GM19043 (cell line): ENCODE measurements around the gene AP5S1.
"Not testable (repeated sequence)": the region's sequence is repeated elsewhere in the genome, so short reads cannot be mapped to it uniquely, and the experiment has no call there.

ENCODE experiments used
- ATAC-seq: cut with Tn5 transposase; IDR thresholded peaks from one replicate; pipeline ENCODE4 v1.9.1; 2021; ENCODE audit warnings: low read depth; ENCODE audit not compliant: unreplicated experiment

The AP5S1 gene

DNA sequence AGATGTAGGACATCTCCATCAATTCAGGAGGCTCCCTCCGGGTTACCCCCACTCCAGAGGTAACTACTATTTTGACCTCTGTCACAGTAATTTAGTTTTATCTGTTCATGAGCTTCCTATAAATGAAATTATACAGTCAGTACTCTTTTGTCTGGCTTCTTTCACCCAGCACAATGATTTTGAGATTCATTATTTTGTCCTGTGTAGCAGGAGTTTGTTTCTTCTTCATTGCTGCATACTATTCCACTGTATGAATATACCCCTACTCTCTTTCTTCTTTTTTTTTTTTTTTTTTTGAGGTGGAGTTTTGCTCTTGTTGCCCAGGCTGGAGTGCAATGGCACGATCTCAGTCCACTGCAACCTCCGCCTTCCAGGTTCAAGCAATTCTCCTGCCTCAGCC is 11.8 kb upstream of the AP5S1 start:
- no peak for ATAC-seq

DNA sequence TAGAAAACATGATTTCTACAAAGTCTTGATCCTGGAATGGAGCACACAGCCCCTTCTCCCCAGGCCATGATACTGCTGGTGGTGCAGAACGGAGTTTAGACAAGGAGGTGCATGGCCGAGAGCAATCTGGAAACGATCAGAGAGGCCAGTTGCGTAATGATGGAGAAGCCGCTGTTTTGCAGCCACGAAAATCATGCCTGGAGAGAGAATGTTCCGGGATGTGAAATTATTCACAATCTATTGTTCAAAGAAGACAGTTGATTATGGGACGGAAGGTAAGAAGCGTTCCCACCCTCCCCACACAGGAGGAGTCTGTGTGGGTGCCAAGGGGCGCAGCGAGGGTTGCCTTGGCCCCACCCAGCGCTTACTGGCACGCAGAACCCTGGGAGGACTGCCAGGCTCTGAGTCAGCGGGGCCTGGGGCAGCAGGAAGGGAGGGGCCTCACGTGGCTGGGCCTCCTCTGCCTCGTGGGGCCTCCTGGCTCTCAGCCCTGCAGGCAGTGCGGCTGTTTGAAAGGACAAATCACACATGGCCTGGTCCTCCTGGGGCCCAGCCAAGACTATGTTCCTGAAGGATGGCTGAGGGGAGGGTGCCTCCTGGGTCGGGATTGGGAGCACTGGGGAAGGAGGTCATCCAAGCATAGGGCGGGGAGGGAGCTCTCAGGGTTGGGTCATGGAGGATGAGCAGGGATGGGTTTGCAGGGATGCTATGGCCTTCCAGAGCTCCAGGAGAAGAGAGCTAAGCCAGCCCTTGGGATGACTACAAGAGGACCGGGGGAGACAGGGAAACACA is 8.7 kb upstream of the AP5S1 start:
- ATAC-seq: no peak

DNA sequence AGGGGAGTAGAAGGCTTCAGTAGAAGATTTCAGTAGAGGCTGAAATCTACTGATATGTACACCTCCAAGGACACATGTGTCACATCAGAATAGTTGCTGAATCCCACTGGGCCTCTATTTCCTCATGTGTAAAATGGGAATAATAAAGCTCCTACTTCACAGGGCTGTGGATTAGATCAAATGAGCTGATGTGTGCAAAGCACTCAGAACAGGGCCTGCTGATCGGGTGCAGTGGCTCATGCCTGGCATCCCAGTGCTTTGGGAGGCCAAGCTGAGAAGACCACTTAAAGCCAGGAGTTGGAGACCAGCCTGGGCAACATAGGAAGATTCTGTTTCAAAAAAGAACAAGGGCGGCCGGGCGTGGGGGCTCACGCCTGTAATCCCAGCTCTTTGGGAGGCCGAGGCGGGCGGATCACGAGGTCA is 8.1 kb upstream of the AP5S1 start:
- no peak for ATAC-seq

DNA sequence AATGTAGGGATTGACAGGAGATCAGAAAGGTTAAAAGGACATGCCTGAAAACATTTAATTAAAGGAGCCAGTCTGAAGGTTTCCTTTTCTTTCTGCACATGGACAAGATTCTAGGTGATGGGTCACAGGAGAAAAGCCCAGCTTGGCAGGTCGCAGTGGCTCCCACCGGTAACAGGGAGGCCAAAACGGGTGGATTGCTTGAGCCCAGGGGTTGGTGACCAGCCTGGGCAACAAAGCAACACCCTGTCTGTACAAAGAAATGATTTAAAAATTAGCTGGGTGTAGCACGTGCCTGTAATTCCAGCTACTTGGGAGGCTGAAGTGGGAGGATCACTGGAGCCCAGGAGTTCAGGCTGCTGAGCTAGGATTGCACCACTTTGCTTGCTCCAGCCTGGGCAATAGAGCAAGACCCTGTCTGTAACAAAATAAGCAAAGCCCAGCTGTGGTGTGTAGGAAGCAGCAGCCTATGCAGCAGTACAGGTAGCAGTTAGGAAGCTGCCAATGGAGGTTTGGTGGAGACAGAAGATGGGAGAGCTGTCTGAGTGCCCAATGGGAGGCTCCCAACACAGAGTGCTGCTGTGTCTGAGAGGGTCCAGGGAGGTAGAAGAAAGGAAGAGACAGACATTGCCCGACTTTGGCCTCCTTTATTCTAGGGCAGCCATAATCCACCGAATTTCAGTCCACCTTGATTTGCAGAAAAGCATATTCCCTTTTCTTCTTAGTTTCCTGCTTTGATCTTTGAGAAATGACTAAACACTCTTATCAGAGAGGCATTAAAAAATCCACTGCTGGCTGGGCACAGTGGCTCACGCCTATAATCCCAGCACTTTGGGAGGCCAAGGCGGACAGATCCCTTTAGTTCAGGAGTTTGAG is 7.1 kb upstream of the AP5S1 start:
- no peak for ATAC-seq

DNA sequence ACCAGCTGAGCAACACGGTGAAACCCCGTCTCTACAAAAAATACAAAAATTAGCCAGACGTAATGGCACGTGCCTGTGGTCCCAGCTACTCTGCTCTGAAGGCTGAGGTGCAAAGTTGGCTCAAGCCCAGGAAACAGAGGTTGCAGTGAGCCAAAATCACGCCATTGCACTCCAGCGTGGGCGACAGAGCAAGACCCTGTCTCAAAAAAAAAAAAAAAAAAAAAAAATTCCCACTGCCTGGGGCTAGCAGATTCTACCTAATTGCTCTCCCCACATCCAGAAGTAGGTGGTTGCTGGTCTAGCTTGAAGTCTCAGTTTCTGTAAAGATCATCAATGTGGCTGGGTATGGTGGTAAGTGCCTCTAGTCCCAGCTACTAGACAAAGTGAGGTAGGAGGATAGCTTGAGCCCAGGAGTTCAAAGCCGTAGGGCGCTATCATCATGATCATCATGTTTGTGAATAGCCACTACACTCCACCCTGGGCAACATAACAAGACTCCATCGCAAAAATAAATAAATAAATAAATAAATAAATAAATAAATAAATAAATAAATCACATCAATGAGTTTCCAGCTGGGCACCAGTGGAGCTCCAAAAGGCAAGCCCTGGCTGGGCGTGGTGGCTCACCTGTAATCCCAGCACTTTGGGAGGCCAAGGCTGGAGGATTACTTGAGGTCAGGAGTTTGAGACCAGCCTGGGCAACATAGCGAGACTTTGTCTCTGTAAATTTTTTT is 6.3 kb upstream of the AP5S1 start:
- no peak for ATAC-seq

DNA sequence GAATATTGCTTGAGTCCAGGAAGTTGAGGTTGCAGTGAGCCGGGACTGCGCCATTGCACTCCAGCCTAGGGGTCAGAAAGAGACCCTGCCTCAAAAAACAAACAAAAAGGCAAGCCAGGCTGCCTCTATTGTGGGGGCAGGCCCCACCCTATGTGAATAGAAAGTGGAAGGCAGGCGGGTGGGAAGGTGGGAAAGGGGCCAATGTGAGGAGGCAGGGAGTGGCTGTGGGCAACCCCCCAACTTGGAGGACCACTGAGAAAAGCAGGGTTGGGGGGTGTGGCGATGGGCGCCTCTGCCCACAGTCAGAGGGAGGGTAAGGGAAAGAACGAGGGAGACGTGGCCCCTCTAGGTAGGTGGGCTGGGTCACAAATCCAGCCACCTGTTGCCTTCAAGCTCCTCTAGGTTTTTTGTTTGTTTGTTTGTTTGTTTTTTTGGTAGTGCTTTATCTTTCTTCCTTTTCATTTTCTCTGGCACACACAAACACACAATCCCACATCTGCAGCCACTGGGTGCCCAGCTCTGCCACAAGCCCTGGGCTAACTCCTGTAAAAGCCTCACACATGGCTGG is 5.3 kb upstream of the AP5S1 start:
- no peak for ATAC-seq

DNA sequence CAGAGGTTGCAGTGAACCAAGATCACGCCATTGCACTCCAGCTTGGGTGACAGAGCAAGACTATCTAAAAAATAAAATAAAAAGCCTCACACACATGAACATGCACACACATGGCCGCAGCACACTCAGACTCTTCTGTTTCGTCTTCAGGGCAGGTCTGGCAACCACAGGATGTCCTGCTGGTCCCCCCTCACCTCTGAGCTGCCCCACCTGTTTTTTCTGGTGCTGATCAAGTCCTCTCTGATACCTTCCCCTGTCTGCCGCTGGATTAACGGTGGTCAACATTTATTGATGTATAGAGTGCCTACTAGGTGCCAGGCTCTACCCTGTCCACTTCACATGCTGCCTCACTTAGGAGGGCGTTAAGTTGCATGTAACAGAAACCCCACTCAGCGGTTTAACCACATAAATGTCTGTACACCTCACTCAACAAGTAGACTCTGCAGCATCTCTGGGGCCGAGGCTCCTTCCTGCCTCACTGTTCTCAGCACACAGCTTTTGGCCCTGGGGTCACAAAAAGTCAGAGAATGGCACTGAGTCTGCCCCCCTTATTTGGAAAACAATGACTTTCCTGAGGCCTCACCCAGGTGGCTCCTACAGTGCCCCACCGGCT is 4.5 kb upstream of the AP5S1 start:
- no peak for ATAC-seq

DNA sequence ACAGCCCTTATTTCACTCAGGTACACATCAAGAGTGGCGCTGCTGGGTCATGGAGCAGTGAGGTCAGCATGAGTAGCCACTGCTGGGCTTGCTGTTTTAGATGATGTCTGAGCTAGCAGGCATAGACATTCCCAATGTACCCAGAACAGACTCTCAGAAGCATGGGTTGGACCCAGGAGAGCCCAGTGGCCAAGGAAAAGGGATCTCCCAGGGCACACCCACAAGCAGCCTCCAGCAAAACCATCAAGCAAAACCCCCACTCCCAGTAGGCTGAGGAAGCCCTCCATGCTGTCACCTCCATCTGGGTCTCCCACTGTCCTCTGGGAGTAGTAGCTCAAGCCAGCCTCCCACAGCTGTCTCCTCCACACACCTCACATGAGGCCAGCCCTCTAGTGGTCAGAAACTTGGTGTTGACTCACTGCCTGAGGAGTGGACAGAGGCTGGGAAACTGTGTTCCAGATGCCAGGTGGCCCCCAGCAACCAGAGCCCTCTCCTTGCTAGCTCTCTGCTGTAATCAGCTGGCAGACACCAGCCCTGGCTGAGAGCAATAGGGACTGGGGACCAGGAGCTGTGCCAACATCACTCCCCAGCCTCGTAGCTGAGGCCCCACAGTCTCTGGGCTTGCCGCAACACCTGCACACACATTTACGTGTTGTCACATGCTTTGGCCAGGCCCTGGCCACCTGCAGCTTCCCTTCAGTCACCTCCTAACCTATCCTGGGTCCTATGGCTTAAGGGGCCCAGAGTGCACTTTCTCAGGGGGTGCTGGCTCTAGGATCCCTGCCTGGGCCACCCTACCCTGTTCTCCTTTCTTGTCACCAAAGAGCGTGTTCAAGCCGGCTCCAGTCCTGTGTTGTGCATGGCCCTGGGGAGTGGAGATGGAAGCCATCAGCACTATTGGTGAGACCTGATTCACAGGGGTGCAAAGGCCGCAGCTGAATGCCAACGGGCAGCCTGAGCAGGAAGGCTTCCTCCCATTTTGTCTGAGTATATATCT is 1.9 kb upstream of the AP5S1 start:
- ATAC-seq: no peak

DNA sequence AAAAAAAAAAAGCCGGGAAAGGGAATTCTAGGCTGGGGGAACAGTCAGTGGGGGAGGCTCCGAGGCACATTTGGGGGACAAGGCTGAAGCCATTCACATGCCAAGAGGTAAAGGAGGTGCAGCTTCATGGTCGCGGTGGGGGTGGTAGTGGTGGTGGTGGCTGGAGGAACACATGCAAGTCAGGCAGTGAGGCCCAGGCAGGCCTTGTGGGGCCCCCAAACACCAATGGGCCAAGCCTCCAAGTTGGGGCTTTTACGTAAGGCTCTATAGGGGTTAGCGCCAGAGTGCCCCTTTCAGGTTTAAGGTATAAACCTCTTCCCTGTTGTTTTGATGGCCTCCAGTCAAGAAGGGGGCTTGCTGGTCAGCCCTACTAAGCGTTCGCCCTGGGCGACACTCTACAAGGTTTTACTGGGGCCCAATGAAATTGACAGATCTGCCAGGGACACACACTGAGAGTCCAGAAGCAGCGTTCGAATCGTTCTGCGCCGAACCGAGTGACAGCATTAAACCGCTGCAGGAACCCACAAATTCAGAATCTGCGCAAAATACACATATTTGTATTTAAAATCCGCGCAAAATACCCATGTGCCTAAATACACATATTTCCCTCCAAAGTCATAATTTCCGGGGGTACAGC is 818 bp upstream of the AP5S1 start:
- ATAC-seq: no peak

DNA sequence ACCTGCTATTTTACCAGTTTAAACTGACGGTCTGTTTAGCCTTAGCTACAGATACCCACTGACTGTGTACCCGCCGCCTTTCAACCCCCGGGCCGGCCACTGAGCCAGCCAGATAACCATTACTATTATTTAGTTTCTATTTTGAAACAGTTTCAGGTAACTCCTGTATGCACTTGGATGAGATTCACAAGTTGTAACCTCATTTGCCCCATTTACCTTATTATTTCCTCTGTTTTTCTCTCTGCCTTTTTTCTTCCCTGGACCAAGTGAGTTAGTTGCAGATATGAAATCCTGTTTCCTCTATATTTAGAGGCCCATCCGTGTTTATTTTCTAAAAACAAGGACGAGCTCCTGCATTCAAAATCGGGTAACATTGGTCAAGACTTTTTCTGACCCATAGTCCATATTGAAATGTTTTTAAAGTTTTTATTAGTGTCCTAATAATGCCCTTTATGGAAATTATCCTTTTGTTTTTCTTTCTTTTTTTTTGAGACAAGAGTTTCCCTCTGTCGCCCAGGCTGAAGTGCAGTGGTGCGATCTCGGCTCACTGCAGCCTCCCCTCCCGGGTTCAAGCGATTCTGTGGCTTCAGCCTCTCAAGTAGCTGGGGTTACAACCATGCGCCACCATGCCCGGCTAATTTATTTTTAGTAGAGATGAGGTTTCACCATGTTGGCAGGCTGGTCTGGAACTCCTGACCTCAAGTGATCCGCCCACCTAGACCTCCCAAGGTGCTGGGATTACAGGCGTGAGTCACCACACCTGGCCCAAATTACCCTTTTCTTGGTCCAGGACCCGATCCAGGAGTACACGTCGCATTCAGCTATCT is 767 bp downstream of the AP5S1 start:
- ATAC-seq: peak; percentile 2

DNA sequence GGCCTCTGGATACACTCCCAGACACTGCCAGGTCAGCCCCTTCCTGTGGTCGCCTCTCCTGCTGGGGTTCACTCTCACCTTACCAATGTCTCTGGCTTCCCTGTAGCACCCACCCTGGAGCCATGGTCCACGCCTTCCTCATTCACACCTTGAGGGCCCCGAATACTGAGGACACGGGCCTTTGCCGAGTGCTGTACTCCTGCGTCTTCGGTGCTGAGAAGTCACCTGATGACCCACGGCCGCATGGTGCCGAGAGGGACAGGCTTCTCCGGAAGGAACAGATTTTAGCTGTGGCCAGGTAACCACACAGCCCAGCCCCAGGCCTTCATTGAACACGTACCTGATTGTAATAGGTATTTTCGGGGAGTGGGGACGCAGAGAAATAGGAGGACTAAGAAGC is 1.6 kb downstream of the AP5S1 start:
- no peak for ATAC-seq

DNA sequence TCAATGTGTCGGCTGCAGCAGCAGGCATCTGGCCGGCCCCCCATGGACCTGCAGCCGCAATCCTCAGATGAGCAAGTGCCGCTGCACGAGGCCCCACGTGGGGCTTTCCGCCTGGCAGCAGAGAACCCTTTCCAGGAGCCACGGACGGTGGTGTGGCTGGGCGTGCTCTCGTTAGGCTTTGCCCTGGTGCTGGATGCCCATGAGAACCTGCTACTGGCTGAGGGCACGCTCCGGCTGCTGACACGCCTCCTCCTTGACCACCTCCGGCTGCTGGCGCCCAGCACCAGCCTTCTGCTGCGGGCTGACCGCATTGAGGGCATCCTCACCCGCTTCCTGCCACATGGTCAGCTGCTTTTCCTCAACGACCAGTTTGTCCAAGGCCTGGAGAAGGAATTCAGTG is 3.5 kb downstream of the AP5S1 start:
- ATAC-seq: no peak

DNA sequence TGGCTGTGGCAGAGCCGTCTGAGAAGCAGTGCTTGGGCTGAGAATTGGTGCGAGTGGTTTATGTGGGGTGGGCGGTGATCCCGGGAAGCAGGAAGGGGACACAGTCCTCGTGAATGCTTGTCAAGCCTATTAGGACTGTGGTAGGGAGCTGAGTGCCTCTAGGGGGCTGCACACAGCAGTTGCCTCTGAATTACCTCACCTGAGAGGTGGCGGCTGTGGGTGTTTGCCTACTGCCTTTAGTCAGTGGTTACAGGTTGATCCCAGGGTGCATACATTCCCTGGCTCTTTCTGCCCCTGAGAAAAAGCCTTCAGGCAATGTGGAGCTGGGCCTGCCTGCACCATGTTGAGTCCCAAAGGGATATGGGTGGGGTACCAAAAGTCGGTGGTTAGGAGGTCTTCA is 5.2 kb downstream of the AP5S1 start:
- no peak for ATAC-seq

DNA sequence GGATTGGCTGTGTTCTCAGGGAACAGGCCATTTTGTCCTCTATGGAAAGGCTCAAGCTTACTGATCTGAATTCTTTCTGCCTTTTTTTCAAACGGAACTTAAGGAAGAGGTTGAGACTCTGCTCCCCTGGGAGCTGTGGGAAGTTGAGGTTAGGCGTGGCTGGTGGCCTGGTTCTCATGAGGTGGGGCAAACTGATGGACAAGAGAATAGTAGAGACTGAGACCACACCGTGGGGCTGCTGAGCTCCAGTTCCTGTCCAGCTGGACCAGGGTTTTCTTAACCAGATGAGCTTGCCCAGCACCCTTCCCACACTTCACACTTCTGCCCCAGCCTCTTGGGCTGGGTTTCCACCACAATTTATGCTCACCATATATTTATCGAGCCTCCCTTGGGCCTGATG is 6.1 kb downstream of the AP5S1 start:
- ATAC-seq: no peak

DNA sequence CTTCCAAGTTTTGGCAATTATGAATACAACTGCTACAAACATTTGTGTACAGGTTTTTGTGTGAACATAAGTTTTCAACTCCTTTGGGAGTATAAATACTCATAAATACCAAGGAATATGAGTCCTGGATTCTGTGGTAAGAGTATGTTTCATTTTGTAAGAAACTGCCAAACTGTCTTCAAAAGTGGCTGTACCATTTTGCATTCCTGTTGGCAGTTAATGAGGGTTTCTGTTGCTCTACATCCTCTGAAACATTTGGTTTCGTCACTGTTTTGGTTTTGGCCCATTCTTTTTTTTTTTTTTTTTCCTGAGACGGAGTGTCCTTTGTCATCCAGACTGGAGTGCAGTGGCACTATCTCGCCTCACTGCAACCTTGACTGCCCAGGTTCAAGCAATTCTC is 8.5 kb downstream of the AP5S1 start:
- ATAC-seq: no peak

DNA sequence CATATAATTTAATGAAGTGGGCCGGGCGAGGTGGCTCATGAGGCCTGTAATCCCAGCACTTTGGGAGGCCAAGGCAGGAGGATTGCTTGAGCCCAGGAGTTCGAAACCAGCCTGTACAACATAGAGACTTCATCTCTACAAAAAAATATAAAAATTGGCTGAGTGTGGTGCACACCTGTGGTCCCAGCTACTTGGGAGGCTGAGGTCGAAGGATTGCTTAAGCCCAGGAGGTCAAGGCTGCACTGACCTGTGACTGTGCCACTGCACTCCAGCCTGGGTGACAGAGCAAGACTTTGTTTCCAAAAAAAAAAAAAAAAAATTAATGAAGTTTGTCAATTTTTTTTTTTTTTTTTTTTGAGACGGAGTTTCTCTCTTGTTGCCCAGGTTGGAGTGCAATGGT is 9.5 kb downstream of the AP5S1 start:
- not testable (repeated sequence) for ATAC-seq

DNA sequence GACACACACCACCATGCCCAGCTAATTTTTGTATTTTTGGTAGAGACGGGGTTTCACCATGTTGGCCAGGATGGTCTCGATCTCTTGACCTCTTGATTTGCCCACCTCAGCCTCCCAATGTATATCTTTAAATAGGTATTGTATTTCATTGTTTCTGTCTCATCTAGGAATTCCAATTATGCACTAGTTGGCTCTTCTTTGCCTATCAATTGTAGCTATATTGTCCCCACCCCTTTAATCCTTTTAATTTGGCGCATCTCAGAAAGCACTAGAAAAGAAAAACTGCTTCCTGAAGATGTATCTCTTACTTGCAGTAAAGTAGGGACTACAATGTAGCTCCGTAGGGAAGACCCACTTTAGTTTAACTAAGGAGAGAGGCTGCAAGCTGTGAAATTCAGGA is 15.8 kb downstream of the AP5S1 start:
- ATAC-seq: no peak

DNA sequence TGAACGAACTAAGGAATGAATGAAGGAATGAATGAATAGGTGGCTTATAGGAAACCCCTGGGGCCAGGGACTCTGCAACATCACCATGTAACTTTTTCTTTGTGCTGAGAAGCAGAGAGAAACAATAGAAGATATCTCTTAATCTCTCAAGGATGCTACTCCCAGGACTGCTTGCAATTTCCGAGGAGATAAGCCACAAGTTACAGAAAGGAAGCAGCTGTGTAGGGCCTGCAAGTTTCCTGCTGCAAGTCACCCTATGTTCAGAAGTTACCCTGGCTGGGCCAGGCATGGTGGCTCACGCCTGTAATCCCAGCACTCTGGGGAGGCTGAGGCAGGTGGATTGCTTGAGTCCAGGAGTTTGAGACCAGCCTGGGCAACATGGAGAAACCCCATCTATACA is 19.0 kb downstream of the AP5S1 start:
- no peak for ATAC-seq
